IMR-90 (cell line): Measurements from ENCODE around the gene RERE.

ENCODE experiments used
- BHLHE40 ChIP-seq: fragments of 150-350 bp; IDR thresholded peaks from 2 replicates; pipeline ENCODE4 v1.6.1; 2016; ENCODE audit warnings: mild to moderate bottlenecking, low read depth, low read length
- CTCF ChIP-seq: conservative IDR thresholded peaks from 2 replicates; pipeline ENCODE4 v1.5.1; 2012; ENCODE audit warnings: mild to moderate bottlenecking, low read depth, low read length, improper control_type of control experiment
- FOS ChIP-seq: fragments of 150-350 bp; IDR thresholded peaks from 2 replicates; pipeline ENCODE4 v1.6.1; 2016; ENCODE audit warnings: low read depth, low read length
- MAZ ChIP-seq: IDR thresholded peaks from 2 replicates; pipeline ENCODE4 v1.6.1; 2012; ENCODE audit warnings: low read depth, mild to moderate bottlenecking, low read length, improper control_type of control experiment, moderate library complexity, borderline replicate concordance
- MXI1 ChIP-seq: IDR thresholded peaks from 2 replicates; pipeline ENCODE4 v1.6.1; 2012; ENCODE audit warnings: low read depth, mild to moderate bottlenecking, low read length, moderate library complexity, borderline replicate concordance
- NFE2L2 ChIP-seq: fragments of 150-350 bp; IDR thresholded peaks from 2 replicates; pipeline ENCODE4 v1.6.1; 2016; ENCODE audit warnings: low read depth, mild to moderate bottlenecking, low read length
- POLR2A ChIP-seq: IDR thresholded peaks from 2 replicates; pipeline ENCODE4 v1.6.1; 2012; ENCODE audit warnings: mild to moderate bottlenecking, low read depth, low read length
- RAD21 ChIP-seq: IDR thresholded peaks from 2 replicates; pipeline ENCODE4 v1.6.1; 2012; ENCODE audit warnings: low read length, improper control_type of control experiment
- USF2 ChIP-seq: fragments of 150-350 bp; IDR thresholded peaks from 2 replicates; pipeline ENCODE4 v1.6.1; 2017; ENCODE audit warnings: mild to moderate bottlenecking, antibody characterized with exemption, low read length, low read depth

GRCh38 chr1:8660411-8660828 lies 157.0 kb downstream of the RERE start:
- TF ChIP-seq POLR2A (peak; percentile 39; the same call in 1 of the 2 replicates), CTCF (no peak), NFE2L2 (no peak), USF2 (no peak), FOS (0 out of 2 replicates have a peak, but pooled peaks have one; percentile 21), BHLHE40 (no peak), MAZ (no peak), RAD21 (no peak; the same call in 1 of the 2 replicates), MXI1 (0 out of 2 replicates have a peak, but pooled peaks have one; percentile 34)
